GM12878 (cell line): Measurements from ENCODE around the gene DKC1.

Experiments used
- ASH2L ChIP-seq: fragments of 300-600, 200-600 bp; sonication (generic); IDR thresholded peaks from 2 replicates; pipeline ENCODE4 v1.6.1; 2017; ENCODE audit warnings: low read depth, mild to moderate bottlenecking, borderline replicate concordance
- BHLHE40 ChIP-seq, 2 experiments: fragments of 450-650 bp in 1 of 2; IDR thresholded peaks; 2 replicates each; pipeline ENCODE4 v1.6.1; 2011 to 2017; ENCODE audit warnings: low read depth in 2 of 2, borderline replicate concordance in 1 of 2, improper control_type of control experiment in 1 of 2, low read length in 1 of 2, mild to moderate bottlenecking in 1 of 2
- CTCF ChIP-seq, 3 experiments: IDR thresholded peaks in 2 of 3; conservative IDR thresholded peaks in 1 of 3; 2 replicates each; pipeline ENCODE4 v1.5.1; 2011; ENCODE audit warnings: low read depth in 3 of 3, low read length in 3 of 3, mild to moderate bottlenecking in 3 of 3, control low read depth in 2 of 3, moderate library complexity in 2 of 3, inconsistent platforms in 1 of 3, mixed read lengths in 1 of 3; ENCODE audit not compliant: control insufficient read depth in 2 of 3, insufficient read depth in 1 of 3; ENCODE audit errors: extremely low read depth in 1 of 3
- E2F4 ChIP-seq: IDR thresholded peaks from 2 replicates; pipeline ENCODE4 v1.6.1; 2012; ENCODE audit warnings: low read depth, low read length, improper control_type of control experiment
- EZH2 ChIP-seq: IDR thresholded peaks from 2 replicates; pipeline ENCODE4 v1.6.1; 2012; ENCODE audit warnings: low read depth, mild to moderate bottlenecking, control low read depth, inconsistent platforms, low read length, borderline replicate concordance; ENCODE audit not compliant: control insufficient read depth
- POLR2A ChIP-seq: IDR thresholded peaks from 2 replicates; pipeline ENCODE4 v1.6.1; 2011; ENCODE audit warnings: low read depth, mild to moderate bottlenecking, low read length
- POLR2AphosphoS5 ChIP-seq: IDR thresholded peaks from 2 replicates; pipeline ENCODE4 v1.6.1; 2011; ENCODE audit warnings: mild to moderate bottlenecking, low read length, inconsistent platforms
- PRDM15 ChIP-seq: fragments of 450-650 bp; formaldehyde crosslinking; IDR thresholded peaks from 2 replicates; pipeline ENCODE4 v1.4.0; 2020; ENCODE audit warnings: mild to moderate bottlenecking, moderate library complexity
- RBBP5 ChIP-seq: fragments of 200-600 bp; sonication (generic); conservative IDR thresholded peaks from 2 replicates; pipeline ENCODE4 v1.6.1; 2016
- REST ChIP-seq: IDR thresholded peaks from 2 replicates; pipeline ENCODE4 v1.6.1; 2012; ENCODE audit warnings: mild to moderate bottlenecking, low read depth, low read length
- SUZ12 ChIP-seq: fragments of 200-600 bp; sonication (generic); IDR thresholded peaks from one replicate; pipeline ENCODE4 v1.6.1; 2018; ENCODE audit warnings: antibody characterized with exemption, mild to moderate bottlenecking; ENCODE audit not compliant: unreplicated experiment
- YY1 ChIP-seq: IDR thresholded peaks from 2 replicates; pipeline ENCODE4 v1.6.1; 2011; ENCODE audit warnings: low read depth, mild to moderate bottlenecking, low read length

GRCh38 chrX:154730253-154730891 lies 32.3 kb upstream of the DKC1 start:
- TF ChIP-seq YY1 (no peak), SUZ12 (no peak), BHLHE40 (IDR thresholded peaks at IDR 0.05; ENCODE audit: borderline replicate concordance in 1 of 2, low read depth in 2 of 2, low read length in 1 of 2) (no peak), CTCF (IDR thresholded peaks at IDR 0.05 in 2 of 3, conservative IDR thresholded peaks at IDR 0.05 in 1 of 3; ENCODE audit: control insufficient read depth in 2 of 3, extremely low read depth in 1 of 3, insufficient read depth in 1 of 3, low read depth in 3 of 3, low read length in 3 of 3) (no peak), POLR2A (no peak), POLR2AphosphoS5 (no peak), REST (no peak), ASH2L (no peak), RBBP5 (no peak), PRDM15 (no peak), E2F4 (no peak), EZH2 (no peak)
